GM12878 (cell line): ENCODE data around the gene SLITRK3. TPM values are rescaled to one million over a fixed set of nuclear protein-coding genes. Genes with fewer than 3 reads are reported as not detected.

ENCODE experiments used
- ATAC-seq: fragments of 200-7000 bp; cut with Tn5 transposase; 3 replicates; pipeline ENCODE4 v1.9.1; 2020; ENCODE audit warnings: mild to moderate bottlenecking, moderate library complexity
- BruUV-seq: library from RNA; stranded (reverse); fragments of 400-500 nt; replicated peaks from 2 replicates; lab custom pipeline; 2021; lab: Mats Ljungman, UMichigan
- CTCF ChIA-PET: fragments of 300-600 bp; sonication (Branson Sonifier 250); formaldehyde crosslinking; extraction: SDS; loops from one replicate; lab custom pipeline; 2021; ENCODE audit warnings: inconsistent platforms; lab: Yijun Ruan, JAX
- POLR2A ChIA-PET: fragments of 350-600 bp; formaldehyde crosslinking; extraction: SDS; loops from one replicate; lab custom pipeline; 2021; ENCODE audit warnings: inconsistent platforms; lab: Charles Lee
- RAD21 ChIA-PET: fragments of 300-600 bp; sonication (Branson Sonifier 250); formaldehyde crosslinking; loops from one replicate; lab custom pipeline; 2023; ENCODE audit warnings: antibody characterized with exemption; ENCODE audit not compliant: unreplicated experiment; lab: Charles Lee
- SMC1A ChIA-PET: fragments of 300-600 bp; sonication (Branson Sonifier 250); formaldehyde crosslinking; loops from one replicate; lab custom pipeline; 2023; ENCODE audit not compliant: unreplicated experiment, uncharacterized antibody; lab: Charles Lee
- DNase-seq: peaks from one replicate; pipeline ENCODE4 v3.0.0-alpha.2; 2011; ENCODE audit warnings: low read depth, low spot score
- FAIRE-seq: peaks from 3 replicates; lab custom pipeline; 2011; peaks lifted over from hg19 to GRCh38; lab: Jason Lieb, UNC
- H2AFZ ChIP-seq: 2 replicates; pipeline ENCODE4 v1.6.0; 2011; ENCODE audit warnings: low read depth, low read length, control low read depth; ENCODE audit not compliant: control insufficient read depth
- H3K27ac ChIP-seq: 2 replicates; pipeline ENCODE4 v1.5.1; 2011; ENCODE audit warnings: control low read depth; ENCODE audit not compliant: control insufficient read depth, insufficient read depth
- H3K27me3 ChIP-seq, 2 experiments: replicated peaks in 1 of 2; 2 replicates each; pipeline versions ENCODE4 v1.6.0 to v1.6.1; 2011; ENCODE audit warnings: low read length in 1 of 2; ENCODE audit not compliant: control insufficient read depth in 2 of 2, insufficient read depth in 2 of 2
- H3K36me3 ChIP-seq, 2 experiments: 2 replicates each; pipeline ENCODE4 v1.5.1; 2011; ENCODE audit warnings: low read length in 1 of 2; ENCODE audit not compliant: control insufficient read depth in 2 of 2, insufficient read depth in 2 of 2
- H3K4me1 ChIP-seq: 2 replicates; pipeline ENCODE4 v1.6.1; 2011; ENCODE audit warnings: mild to moderate bottlenecking, low read length, moderate library complexity, mixed read lengths; ENCODE audit not compliant: control insufficient read depth, insufficient read depth
- H3K4me2 ChIP-seq: 2 replicates; pipeline ENCODE4 v1.6.0; 2011; ENCODE audit warnings: control low read depth; ENCODE audit not compliant: control insufficient read depth, insufficient read depth
- H3K4me3 ChIP-seq: fragments of 200-600 bp; sonication (generic); 2 replicates; pipeline ENCODE4 v1.5.1; 2016
- H3K79me2 ChIP-seq: 2 replicates; pipeline ENCODE4 v1.6.0; 2011; ENCODE audit warnings: low read length; ENCODE audit not compliant: control insufficient read depth, insufficient read depth
- H3K9ac ChIP-seq: 2 replicates; pipeline ENCODE4 v1.8.0; 2011; ENCODE audit warnings: low read length, control low read depth, mixed read lengths; ENCODE audit not compliant: control insufficient read depth, insufficient read depth
- H3K9me3 ChIP-seq: replicated peaks from 3 replicates; pipeline ENCODE4 v1.5.1; 2011; ENCODE audit warnings: mild to moderate bottlenecking, low read length; ENCODE audit not compliant: control insufficient read depth, insufficient read depth
- H4K20me1 ChIP-seq: 2 replicates; pipeline ENCODE4 v1.6.0; 2011; ENCODE audit not compliant: control insufficient read depth, insufficient read depth
- CREM ChIP-seq: IDR thresholded peaks from 2 replicates; pipeline ENCODE4 v1.6.1; 2014; ENCODE audit warnings: antibody characterized with exemption, low read depth
- EZH2 ChIP-seq: IDR thresholded peaks from 2 replicates; pipeline ENCODE4 v1.6.1; 2012; ENCODE audit warnings: low read depth, mild to moderate bottlenecking, control low read depth, inconsistent platforms, low read length, borderline replicate concordance; ENCODE audit not compliant: control insufficient read depth
- IRF3 ChIP-seq: fragments of 450-650 bp; IDR thresholded peaks from 2 replicates; pipeline ENCODE4 v1.6.1; 2014; ENCODE audit warnings: mild to moderate bottlenecking
- MEF2A ChIP-seq: IDR thresholded peaks from 2 replicates; pipeline ENCODE4 v1.6.1; 2011; ENCODE audit warnings: low read depth, mild to moderate bottlenecking, low read length, moderate library complexity; ENCODE audit not compliant: insufficient read depth
- MLLT1 ChIP-seq: fragments of 450-650 bp; IDR thresholded peaks from 2 replicates; pipeline ENCODE4 v1.6.1; 2016; ENCODE audit warnings: mild to moderate bottlenecking
- MTA3 ChIP-seq: IDR thresholded peaks from 2 replicates; pipeline ENCODE4 v1.6.1; 2012; ENCODE audit warnings: low read length, inconsistent platforms, borderline replicate concordance
- NFIC ChIP-seq: IDR thresholded peaks from 2 replicates; pipeline ENCODE4 v1.6.1; 2012; ENCODE audit warnings: low read depth, mild to moderate bottlenecking, inconsistent platforms, low read length, moderate library complexity
- NFYA ChIP-seq: IDR thresholded peaks from 2 replicates; pipeline ENCODE4 v1.6.1; 2011; ENCODE audit warnings: low read depth, mild to moderate bottlenecking, low read length, improper control_type of control experiment, borderline replicate concordance
- POLR2A ChIP-seq: IDR thresholded peaks from 2 replicates; pipeline ENCODE4 v1.6.1; 2011; ENCODE audit warnings: low read depth, mild to moderate bottlenecking, low read length
- RUNX3 ChIP-seq: IDR thresholded peaks from 2 replicates; pipeline ENCODE4 v1.6.1; 2012; ENCODE audit warnings: low read length, inconsistent platforms
- SREBF2 ChIP-seq: IDR thresholded peaks from 2 replicates; pipeline ENCODE4 v1.6.1; 2012; ENCODE audit warnings: mild to moderate bottlenecking, low read length
- SRF ChIP-seq, 2 experiments: IDR thresholded peaks; 2 replicates each; pipeline ENCODE4 v1.6.1; 2011; ENCODE audit warnings: low read depth in 2 of 2, low read length in 2 of 2, mild to moderate bottlenecking in 1 of 2, moderate library complexity in 1 of 2
- TCF7 ChIP-seq: IDR thresholded peaks from 2 replicates; pipeline ENCODE4 v1.6.1; 2014; ENCODE audit warnings: antibody characterized with exemption, borderline replicate concordance
- WGBS: methylation state at CpG from one replicate; pipeline ENCODE4 v1.1.6; 2016; ENCODE audit warnings: low lambda C conversion rate; ENCODE audit not compliant: insufficient replicate concordance, insufficient coverage; ENCODE audit errors: missing lambda C conversion rate; 5-methylcytosine and 5-hydroxymethylcytosine counted together
- in situ Hi-C: fragments of 300-500 bp; cut with MboI; formaldehyde crosslinking; loops from 9 replicates; pipeline ENCODE4 v1.14.3; 2018; ENCODE audit warnings: mixed read lengths
- intact Hi-C: fragments of 100-400 bp; cut with micrococcal nuclease; formaldehyde crosslinking; loops from one replicate; pipeline ENCODE4 v1.14.2; 2022; ENCODE audit not compliant: unreplicated experiment
- polyA plus RNA-seq, 11 experiments: library from polyadenylated mRNA; depleted of rRNA in 4 of 11; unstranded in 6 of 11; stranded (reverse) in 5 of 11; fragments of >200 nt; fragmentation: Nextera tagmentation in 4 of 11; fragmentation: Illumina TruSeq in 1 of 11; extraction: Ambion mirVana in 4 of 11; extraction: Trizol in 1 of 11; gene quantifications; 1 replicate in 1 of 11; 2 replicates in 10 of 11; pipeline versions ENCODE4 v1.2.1 to v1.2.3, GENCODE V29; 2011 to 2016; ENCODE audit warnings: inconsistent platforms in 2 of 11, missing spikeins in 2 of 11, low read depth in 1 of 11
- total RNA-seq, 4 experiments: library from RNA; depleted of rRNA in 3 of 4; stranded (reverse); fragments of >200 nt in 3 of 4; fragmentation: Illumina TruSeq in 1 of 4; extraction: Trizol in 1 of 4; gene quantifications; 2 replicates each; pipeline versions ENCODE4 v1.2.1 to v1.2.3, GENCODE V29; 2013 to 2021
- TF ChIP-seq, protein P1 (sequence below): fragments of 450-650 bp; IDR thresholded peaks from 2 replicates; pipeline ENCODE4 v1.6.1; 2017; ENCODE audit warnings: mild to moderate bottlenecking

The SLITRK3 gene
- total and polyA plus RNA-seq, 10 of the 15 experiments (the other 5 are each of a cell fraction or from before 2014, with no cell fraction given), result 0.03 TPM; not detected in 9

DNA sequence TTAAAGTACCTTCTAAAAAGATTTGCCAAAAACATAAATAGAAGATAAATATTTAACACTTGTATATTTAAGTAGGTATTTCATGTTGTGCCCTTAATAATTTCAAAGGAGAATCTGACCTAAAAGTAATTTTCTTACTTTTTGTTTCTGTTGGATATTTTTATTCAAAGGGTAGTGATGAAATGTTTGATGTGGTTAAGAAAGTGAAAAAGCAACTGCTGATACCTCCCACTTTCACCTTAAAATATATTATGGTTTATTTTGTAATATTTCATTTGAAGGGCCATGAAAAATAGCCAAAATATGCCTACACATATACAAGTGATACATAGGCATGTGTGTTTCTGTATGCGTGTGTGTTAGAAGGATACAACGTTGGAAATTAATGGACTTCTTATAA, 5.8 kb upstream of the SLITRK3 start:
- no peaks in the 10 kb centered on the region for H3K4me1 ChIP-seq
- ChIA-PET RAD21 (no interaction called here), CTCF (interaction anchor here (0.6 kb wide), 1 partner anchor 1226 kb away, joined by 3 read pairs; no protein-coding TSS in a partner anchor), POLR2A (no interaction called here), SMC1A (interaction anchor here (1.0 kb wide), 1 partner anchor 9 kb away, joined by 3 read pairs; no protein-coding TSS in a partner anchor)
- intact Hi-C loops, result no loop called here
- H4K20me1 ChIP-seq, result no peaks in the 10 kb centered on the region
- 23% methylated on average over 2 of the region's 2 CpGs for WGBS
- FAIRE-seq (no peak), ATAC-seq (peak; percentile 28; the same call in 2 of the 3 replicates), DNase-seq (no peak)
- H3K36me3 ChIP-seq, result no peaks in the 10 kb centered on the region
- BruUV-seq, result no TSS peak
- no peak overlapping the region for H3K27ac ChIP-seq
- no peaks in the 10 kb centered on the region for H3K9me3 ChIP-seq
- in situ Hi-C loops, result no loop called here
- H3K9ac ChIP-seq, result no peak overlapping the region
- no peaks in the 10 kb centered on the region for H3K27me3 ChIP-seq
- H2AFZ ChIP-seq, result no peak overlapping the region
- TF ChIP-seq EZH2, result no peak
- TF ChIP-seq TCF7, result peak; percentile 95
- no peak for TF ChIP-seq IRF3
- no peak for TF ChIP-seq CREM
- peak; percentile 38; the same call in 1 of the 2 replicates for TF ChIP-seq NFIC
- TF ChIP-seq MLLT1, result no peak
- no peak for TF ChIP-seq NFYA
- no peak for TF ChIP-seq MTA3
- peak; percentile 75 for TF ChIP-seq MEF2A
- TF ChIP-seq SRF (IDR thresholded peaks at IDR 0.05; ENCODE audit: low read depth in 2 of 2, low read length in 2 of 2), result no peak
- TF ChIP-seq RUNX3, result peak; percentile 85
- TF ChIP-seq POLR2A, result no peak
- no peak for TF ChIP-seq SREBF2
- TF ChIP-seq, protein P1, sequence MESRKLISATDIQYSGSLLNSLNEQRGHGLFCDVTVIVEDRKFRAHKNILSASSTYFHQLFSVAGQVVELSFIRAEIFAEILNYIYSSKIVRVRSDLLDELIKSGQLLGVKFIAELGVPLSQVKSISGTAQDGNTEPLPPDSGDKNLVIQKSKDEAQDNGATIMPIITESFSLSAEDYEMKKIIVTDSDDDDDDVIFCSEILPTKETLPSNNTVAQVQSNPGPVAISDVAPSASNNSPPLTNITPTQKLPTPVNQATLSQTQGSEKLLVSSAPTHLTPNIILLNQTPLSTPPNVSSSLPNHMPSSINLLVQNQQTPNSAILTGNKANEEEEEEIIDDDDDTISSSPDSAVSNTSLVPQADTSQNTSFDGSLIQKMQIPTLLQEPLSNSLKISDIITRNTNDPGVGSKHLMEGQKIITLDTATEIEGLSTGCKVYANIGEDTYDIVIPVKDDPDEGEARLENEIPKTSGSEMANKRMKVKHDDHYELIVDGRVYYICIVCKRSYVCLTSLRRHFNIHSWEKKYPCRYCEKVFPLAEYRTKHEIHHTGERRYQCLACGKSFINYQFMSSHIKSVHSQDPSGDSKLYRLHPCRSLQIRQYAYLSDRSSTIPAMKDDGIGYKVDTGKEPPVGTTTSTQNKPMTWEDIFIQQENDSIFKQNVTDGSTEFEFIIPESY, result no peak
- no peaks in the 10 kb centered on the region for H3K79me2 ChIP-seq
- H3K4me2 ChIP-seq, result no peak overlapping the region
- no peak overlapping the region for H3K4me3 ChIP-seq
